HG03066 (cell line): Measurements from ENCODE around the gene MEX3A.
"Not testable (repeated sequence)": the region's sequence is repeated elsewhere in the genome, so short reads cannot be mapped to it uniquely, and the experiment has no call there.

Source experiments
- ATAC-seq: cut with Tn5 transposase; IDR thresholded peaks from one replicate; pipeline ENCODE4 v1.9.1; 2021; ENCODE audit warnings: low read depth; ENCODE audit not compliant: unreplicated experiment

MEX3A gene

DNA sequence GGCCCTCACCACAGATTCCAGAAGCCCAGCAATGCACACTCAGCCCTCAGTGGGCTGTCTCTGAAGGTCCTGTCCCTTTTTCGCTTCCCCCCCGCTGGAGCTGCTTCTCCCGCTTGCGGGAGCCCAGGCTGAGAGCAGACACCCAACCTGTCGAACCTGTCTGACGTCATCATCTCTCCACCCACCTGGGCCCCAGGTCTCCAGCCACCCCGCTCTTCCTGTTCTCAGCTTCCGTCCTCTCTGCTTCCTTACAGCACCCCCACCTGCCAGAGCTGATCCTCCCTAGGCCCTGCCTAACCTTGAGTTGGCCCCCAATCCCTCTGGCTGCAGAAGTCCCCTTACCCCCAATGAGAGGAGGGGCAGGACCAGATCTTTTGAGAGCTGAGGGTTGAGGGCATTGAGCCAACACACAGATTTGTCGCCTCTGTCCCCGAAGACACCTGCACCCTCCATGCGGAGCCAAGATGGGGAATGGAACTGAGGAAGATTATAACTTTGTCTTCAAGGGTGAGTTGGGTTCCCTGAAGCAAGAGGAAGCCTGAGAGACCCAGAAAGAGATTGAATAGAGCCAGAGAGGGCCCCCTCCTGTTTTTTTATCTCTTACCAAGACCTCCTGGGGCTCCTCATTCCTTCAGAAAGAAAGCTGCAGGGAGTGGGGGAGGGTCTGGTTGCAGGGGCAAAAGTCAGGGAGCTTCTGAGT lies 21.2 kb downstream of the MEX3A start, which contains the start of gene RAB25:
RAB25 (plus strand) TSS at position 224 of the 700 bp plus-strand sequence; CDS start at position 465, 241 bp downstream.
- no peak for ATAC-seq

DNA sequence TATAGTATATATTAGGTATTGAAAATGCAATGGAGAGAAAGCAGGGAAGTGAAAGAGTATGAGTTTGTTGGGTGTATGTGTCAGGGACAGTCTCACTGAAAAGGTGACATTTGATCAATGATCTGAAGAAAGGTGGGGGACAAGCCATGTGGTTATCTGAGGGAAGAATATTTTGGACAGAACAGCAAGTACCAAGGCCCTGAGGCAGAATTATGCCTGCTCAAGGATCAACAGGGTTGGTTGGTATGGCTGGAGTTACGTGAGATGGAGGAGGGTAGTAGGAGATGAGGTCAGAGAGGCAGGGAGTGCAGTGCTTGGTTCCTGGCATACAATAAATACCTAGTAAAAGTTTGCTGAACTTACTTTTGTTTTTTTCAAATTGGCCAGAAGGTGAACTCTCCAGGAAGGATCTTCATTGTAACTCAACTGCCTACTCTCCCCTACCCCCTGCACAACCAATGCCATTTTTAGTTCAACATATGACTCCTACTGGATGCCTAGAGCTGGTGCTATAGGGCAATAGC lies 25.9 kb downstream of the MEX3A start:
- no peak for ATAC-seq

DNA sequence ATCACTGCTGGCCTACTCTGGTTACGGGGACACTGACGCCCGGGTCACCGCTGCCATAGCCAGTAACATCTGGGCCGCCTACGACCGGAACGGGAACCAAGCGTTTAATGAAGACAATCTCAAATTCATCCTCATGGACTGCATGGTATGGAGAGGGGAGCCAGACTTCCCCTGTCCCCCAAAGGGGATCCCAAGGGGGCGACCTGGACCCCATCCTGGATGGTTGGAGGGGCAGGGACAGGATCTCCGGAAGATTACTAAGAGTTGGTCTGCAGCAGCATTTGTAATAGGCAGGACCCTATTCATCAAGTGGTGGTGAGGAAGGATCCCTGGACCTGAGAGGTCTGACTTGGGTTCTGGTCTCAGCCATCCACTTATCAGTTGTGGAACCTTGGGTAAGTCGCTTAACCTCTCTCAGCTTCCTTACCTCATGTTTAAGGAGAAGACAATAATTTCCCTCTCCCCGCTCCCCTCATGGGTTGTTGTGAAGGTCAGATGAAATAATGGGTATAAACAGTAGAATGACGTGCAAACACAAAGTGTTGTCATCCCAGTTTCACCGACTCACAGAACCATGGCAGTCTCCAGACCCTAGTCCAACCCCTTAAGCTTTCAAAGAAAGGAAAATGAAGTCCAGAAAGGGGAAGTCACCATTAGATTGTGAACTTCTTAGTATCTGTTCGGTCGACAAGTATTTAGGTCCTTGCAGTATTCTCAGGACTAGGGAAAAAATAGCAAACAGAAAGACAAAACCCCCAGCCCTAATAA lies 26.8 kb downstream of the MEX3A start:
- no peak for ATAC-seq

DNA sequence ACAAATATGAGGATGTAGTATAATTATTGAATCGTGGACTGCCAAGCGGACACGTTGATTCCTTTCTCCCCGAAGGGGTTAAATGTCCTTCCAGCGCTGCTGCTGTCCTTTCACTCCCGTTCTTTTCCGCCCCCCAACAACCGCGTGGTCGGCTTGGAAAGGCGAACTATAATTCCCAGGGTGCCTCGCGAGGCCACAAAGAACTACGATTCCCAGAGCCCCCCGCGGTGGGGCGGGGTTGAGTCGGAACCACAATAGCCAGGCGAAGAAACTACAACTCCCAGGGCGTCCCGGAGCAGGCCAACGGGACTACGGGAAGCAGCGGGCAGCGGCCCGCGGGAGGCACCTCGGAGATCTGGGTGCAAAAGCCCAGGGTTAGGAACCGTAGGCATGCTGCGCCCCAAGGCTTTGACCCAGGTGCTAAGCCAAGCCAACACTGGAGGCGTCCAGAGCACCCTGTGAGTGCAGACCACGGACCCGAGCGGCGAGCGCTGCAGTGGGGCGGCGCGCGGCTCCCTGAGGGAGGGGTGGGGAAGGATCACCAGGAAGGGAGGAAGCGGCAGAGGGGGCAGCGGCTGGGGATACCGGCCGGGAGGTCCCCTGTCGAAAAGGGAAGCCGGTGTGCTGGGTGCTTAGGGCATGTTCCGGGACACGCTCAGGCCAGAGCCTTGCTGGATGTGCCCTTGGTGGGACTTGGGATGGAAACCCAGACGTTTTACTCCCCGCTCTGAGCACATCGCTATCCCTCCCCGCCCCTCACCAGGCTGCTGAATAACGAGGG lies 27.6 kb downstream of the MEX3A start, which contains the start of gene LAMTOR2:
LAMTOR2 (plus strand) TSS at position 283 of the 781 bp plus-strand sequence; CDS start at position 391, 108 bp downstream.
- peak; percentile 80 for ATAC-seq

DNA sequence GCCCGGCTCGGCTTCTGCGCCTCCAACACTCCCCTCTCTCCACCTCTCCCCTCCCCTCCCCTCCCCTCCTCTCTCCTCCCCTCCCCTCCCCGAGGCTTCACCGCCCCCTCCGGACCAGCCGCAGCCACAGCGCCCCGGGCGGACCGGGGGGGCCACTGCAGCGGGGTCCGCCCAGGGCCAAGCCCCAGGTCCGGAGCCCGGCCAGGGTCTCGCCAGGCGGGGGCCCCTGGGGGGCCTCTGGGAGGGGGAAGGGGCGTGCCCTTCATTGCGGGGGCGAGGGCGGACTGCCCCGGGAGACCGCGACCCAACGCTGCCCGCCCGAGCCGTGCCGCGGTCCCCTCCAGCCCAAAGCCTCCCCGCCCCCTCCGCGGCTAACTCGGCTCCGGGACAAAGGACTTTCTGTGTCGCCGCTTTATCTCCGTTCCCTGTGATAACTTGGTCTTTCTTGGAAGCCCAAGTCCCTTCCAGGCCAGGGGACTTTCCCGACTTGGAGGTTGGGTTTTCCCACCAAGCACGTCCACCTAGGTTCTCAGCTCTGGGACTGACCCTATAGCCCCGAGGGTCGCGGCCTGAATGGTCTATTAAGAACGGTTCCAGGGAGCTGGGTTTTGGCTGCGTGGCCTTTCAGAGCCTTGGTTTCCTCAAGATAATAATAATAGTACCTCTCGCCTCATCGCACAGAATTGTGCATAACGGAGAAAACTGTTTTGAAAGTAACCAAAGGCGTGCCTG lies 28.3 kb downstream of the MEX3A start, which contains the start of gene UBQLN4:
UBQLN4 (minus strand) TSS at position 31 of the 732 bp plus-strand sequence. CDS start 97 bp downstream, outside the sequence.
- ATAC-seq, result peak; percentile 49

DNA sequence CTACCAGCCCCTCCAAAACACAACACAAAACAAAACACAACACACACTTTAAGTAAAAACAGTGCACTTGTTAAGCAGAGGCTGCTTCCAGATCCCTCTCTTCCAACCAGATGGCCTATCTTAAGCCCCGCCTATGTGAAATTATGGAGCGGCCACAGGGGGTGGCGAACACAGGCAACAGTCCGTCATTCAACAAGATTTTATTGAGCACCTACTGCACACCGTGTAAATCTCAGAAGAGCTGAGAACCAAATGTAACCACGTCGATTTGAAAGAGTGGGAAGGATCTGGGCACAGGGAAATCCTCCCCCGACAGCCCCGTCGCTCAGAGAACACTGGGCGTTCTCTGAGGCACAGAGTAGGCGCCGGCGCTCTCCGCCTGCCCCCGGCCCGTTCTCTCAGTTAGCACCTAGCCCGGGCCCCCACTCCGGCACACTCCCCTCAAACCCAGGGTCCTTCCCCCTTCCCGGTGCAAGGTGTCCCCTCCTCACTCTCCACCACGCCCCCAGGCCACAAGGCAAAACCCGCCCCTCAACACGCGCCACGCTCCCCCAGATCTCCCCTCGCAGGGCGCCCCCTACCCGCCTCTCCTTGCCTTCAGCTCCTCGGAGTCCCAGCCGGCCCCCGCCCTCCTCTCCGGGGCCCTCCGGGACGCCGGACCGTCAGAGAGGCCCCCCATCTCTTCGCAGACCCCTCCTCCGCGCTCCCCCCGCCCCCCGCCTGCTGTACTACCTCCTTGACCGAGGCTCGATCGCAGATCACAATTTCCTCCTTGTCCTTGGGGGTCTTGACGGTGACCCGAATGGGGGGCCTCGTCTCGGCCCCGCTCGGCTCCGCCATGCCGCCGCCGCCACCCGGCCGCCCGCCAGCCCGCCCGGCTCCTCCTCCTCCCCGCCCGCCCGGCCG lies 29.1 kb downstream of the MEX3A start:
- no peak for ATAC-seq

DNA sequence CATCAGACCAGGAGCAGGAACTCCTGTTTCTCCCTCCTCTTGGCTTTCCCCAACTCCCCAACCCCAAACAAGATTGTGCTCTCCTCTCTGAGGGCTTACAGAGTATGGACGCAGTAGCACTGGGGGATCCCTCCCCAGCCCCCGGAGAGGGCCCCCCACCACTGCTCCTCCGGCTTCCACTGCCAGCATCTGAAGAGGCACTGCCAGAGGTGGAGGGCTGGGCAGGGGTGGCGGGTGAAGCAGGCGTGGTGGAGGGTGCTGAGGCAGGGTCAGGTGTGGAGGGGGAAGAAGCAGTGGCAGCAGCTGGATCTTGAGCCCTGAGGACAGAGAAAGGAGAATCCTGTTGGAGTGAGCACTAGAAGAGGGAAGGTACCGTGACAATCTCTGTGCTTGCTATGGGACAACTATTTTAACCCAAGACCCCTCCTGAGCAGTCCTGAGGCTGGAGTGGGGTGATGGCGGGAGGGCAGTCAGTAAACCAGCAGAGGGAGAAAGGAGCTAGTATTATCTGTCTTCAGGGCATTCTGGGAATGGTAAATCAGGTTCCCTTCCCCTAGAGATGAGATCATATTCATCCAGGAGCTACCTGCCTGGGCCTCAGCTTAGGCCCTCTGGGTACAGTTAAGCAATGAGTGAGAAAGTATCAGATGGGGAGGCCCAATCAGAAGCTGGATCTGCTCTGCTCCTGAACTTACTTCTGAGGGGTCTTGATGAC lies 31.1 kb downstream of the MEX3A start:
- ATAC-seq, result no peak

DNA sequence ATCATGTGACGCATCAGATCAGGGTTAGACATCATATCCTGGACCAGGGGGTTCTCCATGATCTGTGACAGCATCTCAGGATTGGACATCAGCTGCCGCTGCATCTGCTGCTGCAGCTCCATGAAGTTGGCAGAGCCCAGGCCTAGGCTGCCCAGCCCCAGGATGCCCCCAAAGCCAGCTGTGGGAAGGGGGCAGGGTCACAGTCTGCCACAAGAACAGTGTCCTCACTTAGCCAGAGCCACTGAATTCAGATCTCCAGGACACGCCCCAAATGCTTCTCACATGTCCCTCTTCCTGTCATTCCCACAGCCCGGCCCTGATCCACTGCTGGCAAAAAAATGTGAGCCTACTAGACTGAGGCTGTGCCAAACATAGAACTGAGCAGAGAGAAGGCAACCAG lies 31.9 kb downstream of the MEX3A start:
- no peak for ATAC-seq

DNA sequence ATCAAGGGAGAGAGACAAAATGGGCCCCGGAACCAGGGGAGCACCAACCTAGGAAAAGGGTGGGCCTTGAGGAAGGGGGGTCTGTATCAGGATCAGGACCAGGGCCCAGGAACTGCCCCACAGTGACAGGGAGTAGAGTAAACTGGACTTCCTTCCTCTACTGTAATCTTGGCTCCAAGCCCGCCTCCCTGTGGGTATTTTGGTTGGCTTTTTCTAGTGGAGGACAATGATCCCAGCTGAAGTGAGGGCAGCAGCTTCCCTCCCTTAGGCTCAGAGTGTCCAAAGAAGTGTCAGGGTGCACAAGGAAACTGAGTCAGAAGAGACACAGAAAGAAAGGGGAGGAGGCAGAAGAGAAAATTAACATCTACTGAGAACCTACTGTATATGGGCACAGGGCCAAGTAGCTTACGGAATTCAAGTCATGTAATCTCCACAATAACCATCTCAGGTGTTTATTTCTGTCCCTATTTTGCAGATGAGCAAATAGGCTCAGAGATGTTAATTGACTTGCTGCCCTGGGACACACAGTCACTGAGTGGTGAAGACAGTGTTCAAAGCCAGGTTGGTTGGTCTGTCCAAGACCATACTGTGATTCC lies 33.5 kb downstream of the MEX3A start:
- no peak for ATAC-seq

DNA sequence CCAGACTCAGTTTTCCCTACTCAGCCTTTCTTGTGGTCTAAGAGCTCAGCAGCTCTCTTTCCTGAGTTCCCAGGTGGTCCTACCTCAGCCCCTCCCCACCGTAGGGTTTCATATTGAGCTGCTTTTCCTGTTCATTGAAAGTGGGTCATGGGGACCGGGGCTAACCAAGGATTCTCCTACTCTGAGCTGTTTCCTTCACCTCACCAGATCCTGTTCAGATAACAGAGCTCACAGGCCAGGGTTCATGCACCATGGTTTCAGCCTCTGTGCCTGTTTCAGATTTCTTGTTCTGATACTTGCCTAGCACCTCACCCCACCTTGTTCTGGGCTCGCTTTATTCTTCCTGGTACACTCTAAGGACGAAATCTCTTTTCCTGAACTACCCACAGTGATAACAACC lies 37.2 kb downstream of the MEX3A start:
- no peak for ATAC-seq

DNA sequence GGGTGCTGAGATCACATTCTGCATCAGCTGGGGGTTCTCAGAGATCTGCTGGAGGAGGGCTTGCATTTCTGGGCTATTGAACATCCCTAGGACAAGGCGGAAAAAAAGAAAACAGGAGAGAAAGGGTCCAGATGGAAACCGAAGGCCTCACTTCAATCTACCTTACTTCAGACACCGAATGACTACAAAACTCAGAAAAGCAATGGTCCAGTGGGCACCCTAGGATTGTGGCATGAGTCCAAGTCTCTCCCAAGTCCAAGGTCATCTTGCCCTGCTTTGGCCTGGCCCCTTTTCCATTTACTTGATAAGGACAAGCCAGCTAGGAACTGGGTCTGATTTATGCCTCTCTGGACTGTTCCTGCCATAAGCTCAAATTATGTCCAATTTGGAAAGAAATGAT lies 39.4 kb downstream of the MEX3A start:
- no peak for ATAC-seq

DNA sequence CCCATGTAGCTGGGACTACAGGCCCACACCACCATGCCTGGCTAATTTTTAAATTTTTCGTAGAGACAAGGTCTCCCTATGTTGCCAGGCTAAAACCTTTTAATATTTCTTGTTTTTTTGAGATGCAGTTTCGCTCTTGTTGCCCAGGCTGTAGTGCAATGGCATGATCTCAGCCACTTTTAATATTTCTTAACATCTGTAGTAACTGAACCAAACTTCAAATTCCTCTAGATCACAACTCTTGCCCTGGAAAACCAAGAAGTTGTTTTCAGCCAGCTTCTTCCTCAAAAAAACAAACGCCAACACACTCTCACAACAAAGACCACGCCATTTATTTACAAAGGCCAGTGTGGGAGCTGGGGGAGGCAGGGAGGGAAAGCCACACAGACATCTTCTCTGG lies 47.3 kb downstream of the MEX3A start:
- ATAC-seq, result not testable (repeated sequence)

DNA sequence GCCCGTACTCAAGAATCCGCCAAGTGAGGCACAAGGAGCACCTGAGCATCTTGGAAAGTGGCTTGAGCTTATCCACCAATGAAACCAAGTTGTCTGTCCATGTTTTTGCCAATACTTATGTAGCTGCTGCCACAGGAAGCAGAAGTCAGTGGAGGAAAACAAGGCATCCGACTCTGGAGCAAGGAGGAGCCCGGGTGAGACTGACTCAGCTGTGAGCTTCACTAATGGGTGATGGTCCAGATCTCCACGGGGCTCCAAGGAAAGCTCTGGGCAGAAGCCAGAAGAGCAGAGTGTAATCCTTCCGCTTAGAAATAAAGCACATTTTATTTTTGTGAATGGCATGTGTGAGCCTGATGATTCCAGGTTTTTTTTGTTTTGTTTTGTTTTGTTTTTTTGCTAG lies 49.3 kb downstream of the MEX3A start:
- ATAC-seq, result no peak

DNA sequence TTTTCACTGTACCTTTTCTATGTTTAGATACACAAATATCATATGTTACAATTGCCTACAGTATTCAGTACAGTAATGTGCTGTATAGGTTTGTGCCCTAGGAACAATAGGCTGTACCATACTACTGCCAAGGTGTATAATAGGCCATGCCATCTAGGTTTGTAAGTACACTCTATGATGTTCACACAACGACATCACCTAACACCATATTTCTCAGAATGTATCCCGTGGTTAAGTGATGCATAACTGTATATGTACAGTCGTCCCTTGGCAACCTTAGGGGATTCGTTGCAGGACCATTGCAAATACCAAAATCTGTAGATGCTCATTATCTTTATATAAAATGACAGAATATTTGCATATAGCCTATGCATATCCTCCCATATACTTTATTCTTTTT lies 55.7 kb downstream of the MEX3A start:
- no peak for ATAC-seq

DNA sequence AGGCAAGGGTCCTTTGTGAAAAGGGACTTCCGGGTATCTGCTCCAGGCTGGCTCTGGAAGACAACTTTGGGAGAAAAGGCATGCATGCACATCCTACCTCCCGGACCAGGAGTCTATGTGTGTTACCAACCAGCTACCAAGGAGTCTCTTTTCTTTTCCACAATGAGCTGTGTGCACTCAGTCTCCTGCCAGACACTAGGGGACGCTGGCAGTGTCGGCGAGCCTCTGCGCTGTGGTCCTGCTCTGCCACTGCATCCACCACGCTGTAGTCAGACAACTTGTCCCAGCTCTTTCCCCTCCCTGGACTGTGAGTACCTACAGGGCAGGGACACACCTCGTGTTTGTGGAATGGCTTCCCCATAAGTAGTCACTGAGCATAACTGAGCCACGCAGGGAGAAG lies 56.4 kb downstream of the MEX3A start:
- no peak for ATAC-seq

DNA sequence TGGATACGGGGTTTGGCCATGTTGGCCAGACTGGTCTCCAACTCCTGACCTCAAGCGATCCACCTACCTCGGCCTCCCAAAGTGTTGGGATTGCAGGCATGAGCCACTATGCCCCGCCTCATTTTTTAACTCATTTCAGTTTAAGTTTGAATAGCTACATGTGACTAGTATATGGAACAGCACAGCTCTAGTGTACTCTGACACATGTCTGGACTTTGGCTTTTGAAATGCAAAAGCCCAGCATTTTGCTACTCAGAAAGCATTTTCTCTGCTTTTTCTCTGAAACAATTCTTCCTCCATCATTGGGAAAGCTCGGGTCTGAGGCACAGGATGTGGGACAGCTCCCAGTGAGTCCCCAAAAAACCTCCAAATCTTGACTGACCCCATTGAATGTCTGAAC lies 57.5 kb downstream of the MEX3A start:
- no peak for ATAC-seq
